Hindlimb muscle (tissue), 1 donor: ENCODE results near the gene RINL. TPM values are rescaled to one million over a fixed set of nuclear protein-coding genes. Genes with fewer than 3 reads are reported as not detected.
A peak's percentile ranks its signal among the peaks of the same experiment; 100 is the strongest.
"Not testable (repeated sequence)": the region's sequence is repeated elsewhere in the genome, so short reads cannot be mapped to it uniquely, and the experiment has no call there.

Experiments
- DNase-seq: peaks from one replicate; pipeline ENCODE4 v3.0.0-alpha.2; 2013
- polyA plus RNA-seq: library from polyadenylated mRNA; unstranded; fragments of 120-200 nt; gene quantifications from one replicate; pipeline ENCODE4 v1.2.1, GENCODE V29; 2013; ENCODE audit not compliant: insufficient read length

The RINL gene
- polyA plus RNA-seq, 1 donor = 9.1 TPM

DNA sequence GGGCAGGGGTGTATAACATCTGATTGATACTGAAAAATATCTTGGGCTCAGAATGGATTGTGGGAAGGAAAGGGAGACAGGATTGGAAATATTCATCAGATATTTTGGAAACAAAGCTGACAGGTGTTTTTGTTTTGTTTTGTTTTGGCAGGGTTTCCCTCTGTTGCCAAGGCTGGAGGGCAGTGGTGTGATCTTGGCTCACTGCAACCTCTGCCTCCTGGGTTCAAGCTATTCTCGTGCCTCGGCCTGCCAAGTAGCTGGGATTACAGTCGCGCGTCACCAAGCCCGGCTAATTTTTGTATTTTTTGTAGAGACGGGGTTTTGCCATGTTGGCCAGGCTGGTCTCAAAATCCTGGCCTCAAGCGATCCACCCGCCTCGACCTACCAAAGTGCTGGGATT is 4.7 kb downstream of the RINL start:
- not testable (repeated sequence) for DNase-seq

DNA sequence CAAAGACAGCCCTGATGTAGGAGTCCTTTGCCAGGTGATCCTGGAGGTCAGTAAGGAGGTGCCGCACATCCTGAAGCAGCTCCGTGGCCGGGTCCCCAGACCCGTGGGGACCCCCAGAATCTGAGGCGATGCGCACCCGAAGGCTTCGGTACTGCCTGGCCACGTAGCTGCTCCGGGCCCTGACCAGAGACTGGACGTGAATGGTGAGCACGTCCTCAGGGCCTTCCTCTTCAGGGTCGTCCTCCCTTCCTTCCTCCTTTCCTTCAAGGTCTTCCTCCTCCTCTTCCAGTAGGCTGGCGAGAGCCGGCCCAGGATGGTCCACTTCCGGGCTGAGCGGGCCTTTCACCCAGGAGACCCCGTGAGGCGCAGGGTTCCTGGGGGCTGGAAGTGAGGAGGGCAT is 7.5 kb downstream of the RINL start:
- DNase-seq = no peak

DNA sequence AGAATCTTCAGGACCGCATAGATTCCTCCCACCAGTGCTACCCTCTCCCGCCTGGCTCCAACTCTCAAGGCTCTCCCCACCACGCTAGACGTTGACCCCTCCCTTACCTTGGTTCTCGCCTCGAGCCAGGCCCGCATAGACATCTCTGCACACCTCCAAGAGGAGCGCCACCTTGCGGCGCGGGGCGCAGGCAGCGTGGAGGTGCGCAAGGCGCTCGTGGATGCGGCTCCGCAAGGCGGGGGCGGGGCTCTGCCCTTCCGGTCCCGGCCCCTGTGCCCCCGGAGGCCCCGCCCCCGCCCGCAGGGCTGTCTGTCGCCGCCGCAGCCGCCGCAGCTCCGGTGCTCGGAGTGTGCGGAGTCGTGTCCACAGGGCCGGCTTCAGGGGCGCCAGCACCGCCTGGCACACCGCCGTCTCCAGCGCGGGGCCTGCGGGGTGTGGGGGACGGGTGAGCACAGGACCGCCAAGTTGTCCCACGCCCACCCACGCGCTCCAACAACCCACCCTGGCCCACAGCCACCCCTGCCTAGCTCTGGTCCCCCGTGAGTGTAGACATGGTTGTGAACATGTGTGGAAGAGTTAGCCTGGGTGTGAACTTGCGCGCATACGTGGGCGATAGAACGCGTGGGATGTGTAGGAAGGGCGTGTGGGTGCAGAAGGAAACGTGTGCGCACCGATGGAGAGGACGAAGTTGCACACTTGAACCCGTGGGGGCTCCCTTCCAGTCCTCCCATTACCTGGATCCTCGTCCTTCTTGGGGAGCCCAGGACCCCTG is 8.1 kb downstream of the RINL start:
- peak; percentile 76 for DNase-seq

DNA sequence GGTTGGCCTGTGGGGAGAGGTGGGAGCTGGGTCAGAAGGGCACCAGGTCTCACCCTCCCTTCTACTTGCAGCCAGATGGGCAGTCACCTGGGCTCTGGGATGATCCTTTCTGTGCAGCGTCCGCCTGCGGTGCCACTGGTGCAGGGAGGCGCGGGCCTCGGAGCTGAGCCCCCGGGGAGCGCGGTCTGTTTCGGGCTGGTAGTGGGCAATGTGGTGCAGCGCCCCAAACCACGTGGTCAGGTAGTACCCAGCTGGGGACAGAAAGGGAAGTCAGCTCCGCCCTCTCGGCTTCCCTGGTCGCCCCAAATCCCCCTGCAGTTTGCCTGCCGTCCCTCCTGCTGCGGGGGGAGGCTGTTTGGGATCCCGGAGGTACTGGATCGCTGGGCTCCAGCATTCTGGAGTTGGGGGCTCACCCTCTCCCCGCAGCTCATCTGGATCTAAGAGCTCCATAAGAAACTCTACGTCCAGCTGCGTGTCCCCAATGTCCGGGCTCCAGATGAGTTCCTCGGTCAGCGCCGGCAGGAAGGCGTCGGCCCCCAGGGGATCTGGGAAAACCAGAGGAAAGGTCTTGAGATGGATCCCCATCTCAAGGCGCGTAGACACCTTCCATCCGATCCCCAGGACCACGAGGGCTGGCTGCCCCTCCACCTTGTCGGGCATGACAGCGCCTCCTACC is 8.8 kb downstream of the RINL start:
- no peak for DNase-seq

DNA sequence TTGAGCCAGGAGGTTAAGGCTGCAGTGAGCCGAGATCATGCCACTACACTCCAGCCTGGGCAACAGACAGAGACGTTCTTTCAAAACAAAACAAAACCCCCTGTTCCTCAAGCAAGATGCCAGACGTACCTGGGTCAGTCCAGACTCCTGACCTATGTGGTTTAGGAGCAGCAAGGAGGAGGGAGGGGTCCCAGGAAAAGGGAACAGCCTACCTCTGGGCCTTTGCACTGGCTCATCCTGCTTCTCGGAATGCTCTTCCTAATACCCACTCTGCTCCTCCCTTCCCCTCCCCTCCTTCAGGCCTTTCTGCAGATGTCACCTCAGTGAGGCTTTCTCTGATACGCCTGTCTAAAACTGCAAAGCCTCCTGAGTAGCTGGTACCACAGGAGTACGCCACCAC is 9.5 kb downstream of the RINL start:
- no peak for DNase-seq

DNA sequence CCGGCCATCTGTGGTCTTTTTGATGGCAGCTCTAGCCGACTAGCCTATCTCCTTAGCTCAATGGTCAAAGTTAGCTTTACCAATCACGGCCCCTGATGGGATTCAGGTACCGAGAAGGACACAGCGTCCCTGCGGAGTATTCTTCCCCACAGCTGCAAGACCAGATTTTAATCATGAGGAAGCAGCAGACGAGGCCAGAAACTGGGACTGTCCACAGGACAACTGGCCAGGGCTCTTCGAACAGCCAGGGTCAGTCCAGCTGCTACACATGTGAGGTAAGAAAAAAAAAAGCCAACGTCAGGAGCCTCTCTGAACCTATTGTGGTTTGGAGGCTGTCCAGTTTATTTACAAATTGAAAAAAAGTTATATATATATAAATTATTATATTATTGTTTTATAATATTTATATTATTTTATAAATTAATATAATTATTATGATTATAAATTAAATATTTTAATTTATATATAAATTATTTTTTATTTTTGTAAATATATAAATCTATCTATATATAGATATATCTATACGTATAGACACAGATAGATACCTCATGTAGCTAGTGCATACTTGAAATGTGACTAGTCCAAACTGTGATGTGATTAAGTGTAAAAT is 10.8 kb downstream of the RINL start:
- no peak for DNase-seq

DNA sequence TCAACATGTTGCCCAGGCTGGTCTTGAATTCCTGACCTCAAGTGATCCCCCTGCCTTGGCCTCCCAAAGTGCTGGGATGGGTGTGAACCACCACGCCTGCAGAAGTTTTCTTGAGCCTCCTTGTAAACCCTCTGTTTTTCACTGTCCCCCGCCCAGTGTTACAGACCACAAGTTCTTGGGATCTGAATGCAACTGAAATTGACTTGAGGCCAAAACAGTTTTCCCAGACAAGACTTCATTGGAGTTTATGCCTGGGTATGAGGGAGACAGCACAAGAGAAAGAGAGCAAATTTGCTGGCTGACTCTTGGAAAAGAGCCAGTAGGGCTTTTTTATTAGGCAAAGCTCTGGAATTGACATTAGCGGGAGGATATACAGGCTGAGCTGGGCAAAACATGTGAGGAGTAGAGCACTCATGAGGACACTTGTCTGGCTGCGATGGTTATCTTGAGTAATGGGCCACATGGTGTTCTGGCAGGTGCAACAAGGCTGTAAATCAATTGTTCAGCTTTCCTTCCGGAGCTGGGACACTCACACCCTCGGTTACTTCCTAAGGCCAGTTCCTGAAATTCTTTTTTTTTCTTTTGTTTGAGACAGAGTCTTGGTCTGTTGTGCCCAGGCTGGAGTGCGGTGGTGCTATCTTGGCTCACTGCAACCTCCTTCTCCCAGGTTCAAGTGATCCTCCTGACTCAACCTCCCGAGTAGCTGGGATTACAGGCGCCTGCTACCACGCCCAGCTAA is 15.6 kb downstream of the RINL start:
- DNase-seq = peak; percentile 85

DNA sequence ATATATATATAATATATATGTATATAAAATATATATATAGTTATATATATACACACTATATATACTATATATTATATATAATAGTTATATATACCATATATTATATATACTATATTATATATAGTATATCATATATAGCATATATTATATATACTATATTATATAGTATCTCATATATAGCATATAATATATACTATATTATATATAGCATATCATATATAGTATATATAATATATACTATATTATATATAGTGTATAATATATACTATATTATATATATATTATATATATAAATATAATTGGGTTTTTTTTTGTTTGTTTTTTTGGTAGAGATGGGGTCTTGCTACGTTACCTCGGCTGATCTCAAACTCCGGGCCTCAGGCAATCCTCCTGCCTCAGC is 16.7 kb downstream of the RINL start:
- no peak for DNase-seq

DNA sequence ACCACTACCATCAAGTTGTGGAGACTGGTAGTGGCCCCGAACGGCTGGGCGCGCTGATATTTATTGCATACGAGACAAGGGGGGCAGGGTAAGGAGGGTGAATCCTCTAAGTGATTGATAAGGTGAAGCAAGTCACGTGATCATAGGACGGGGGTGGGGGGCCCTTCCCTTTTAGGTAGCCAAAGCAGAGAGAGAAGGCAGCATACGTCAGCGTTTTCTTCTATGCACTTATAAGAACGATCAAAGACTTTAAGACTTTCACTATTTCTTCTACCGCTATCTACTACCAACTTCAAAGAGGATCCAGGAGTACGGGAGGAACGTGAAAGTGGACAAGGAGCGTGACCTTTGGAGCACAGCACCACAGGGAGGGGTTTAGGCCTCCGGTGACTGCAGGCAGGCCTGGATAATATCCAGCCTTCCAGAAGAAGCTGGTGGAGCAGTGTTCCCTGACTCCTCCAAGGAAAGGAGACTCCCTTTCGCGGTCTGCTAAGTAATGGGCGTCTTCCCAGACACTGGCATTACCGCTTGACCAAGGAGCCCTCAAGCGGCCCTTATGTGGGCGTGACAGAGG is 18.4 kb downstream of the RINL start:
- DNase-seq = not testable (repeated sequence)

DNA sequence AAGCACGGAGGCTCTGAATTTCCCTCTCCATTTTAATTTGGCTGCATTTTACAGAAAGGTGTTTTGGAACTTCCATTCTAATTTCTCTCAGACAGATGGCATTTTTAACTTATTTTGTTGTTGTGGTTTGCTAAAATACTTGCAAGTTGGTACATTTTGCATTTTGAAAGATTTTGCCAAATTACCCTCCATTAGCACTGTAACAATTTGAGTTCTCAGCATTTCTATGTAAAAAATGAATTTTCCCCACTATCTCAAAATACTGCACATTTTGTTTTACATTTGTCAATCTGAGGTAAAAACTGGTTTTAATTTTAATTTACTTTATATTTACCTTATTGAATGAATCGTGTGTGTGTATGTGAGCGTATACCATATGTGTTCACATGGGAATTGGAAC is 21.3 kb downstream of the RINL start:
- DNase-seq = no peak

DNA sequence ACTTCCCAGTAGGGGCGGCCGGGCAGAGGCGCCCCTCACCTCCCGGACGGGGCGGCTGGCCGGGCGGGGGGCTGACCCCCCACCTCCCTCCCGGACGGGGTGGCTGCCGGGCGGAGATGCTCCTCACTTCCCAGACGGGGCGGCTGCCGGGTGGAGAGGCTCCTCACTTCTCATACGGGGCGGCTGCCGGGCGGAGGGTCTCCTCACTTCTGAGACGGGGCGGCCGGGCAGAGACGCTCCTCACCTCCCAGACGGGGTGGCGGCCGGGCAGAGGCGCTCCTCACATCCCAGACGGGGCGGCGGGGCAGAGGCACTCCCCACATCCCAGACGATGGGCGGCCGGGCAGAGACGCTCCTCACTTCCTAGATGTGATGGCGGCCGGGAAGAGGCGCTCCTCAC is 22.3 kb downstream of the RINL start:
- not testable (repeated sequence) for DNase-seq

DNA sequence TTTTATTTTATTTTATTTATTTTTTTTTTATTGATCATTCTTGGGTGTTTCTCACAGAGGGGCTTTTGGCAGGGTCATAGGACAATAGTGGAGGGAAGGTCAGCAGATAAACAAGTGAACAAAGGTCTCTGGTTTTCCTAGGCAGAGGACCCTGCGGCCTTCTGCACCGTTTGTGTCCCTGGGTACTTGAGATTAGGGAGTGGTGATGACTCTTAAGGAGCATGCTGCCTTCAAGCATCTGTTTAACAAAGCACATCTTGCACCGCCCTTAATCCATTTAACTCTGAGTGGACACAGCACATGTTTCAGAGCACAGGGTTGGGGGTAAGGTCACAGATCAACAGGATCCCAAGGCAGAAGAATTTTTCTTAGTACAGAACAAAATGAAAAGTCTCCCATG is 23.1 kb downstream of the RINL start:
- DNase-seq = not testable (repeated sequence)

DNA sequence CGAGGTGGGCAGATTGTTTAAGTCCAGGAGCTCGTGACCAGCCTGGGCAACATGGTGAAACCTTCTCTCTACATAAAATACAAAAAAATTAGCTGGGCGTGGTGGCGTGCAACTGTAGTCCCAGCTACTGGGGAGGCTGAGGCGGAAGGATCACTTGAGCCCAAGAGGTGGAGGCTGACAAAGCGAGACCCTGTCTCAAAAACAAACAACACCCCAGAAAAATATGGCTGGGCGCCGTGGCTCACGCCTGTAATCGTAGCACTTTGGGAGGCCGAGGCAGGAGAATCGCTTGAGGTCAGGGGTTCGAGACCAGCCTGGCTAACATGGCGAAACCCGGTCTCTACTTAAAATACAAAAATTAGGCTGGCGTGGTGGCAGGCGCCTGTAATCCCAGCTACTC is 24.9 kb downstream of the RINL start:
- DNase-seq = no peak

DNA sequence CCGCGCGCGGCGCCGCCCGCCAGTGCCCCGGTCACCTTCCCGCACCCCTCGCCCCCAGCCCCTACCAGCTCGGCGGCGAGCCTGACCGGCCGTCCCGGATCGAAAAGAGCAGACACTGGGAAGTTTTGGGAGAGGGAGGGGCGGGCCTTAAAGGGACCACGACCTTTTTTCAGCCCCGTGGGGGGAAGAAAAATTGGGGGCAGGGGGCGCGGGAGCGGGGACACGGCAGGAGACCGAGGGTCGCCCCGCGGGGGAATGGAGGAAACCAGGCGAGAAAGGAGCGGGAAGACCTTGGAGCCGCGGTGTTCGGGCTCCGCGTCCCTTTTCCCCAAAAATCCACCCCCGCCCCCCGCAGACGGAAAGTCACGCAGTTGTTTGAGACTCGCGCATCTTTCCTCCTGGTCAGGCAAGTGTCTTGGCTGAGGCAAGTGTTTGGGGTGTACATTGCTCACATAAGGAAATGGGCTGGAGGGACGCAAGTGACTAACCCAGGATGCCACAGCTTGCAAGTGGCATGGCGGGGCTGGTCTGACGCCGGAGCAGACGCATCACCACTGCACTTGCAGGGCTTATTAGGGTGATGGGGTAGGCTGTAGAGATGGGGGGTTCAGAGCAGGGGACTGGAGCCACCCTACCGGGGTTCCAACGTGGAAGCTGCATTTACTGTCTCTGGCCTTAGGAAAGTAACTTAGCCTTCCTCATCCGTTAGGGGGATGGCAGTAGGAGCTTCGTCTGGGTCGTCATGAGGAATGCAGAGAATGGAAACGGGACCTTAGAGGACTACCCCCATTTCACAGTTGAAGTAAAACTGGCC is 25.6 kb downstream of the RINL start:
- DNase-seq = peak; percentile 69

DNA sequence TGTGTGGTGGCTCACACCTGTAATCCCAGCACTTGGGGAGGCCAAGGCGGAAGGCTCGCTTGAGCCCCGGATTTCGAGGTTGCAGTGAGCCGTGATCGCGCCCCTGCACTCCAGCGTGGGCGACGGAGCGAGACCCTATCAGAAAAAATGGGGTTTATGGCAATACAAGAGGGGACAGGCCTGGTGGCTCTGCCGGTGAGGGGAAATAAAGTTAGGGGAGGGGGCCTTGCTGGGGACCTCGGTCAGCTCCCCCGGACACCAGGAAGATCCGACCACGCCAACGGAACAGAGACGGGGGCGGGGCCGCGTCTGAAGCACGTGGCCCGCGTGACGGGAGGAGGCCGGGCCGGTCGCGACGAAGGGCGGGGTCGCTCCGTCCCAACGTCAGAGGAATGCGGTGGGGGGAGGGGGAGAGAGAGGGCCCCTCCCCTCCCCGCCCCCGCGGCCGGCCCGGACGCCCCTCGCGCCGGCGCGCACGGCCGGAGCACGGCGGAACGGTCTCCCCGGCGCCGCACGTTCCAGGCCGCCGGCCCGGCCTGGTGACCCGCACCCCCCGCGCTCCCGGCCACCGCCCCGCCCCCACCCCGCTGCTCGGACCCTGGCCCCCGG is 26.3 kb downstream of the RINL start:
- DNase-seq = peak; percentile 97

DNA sequence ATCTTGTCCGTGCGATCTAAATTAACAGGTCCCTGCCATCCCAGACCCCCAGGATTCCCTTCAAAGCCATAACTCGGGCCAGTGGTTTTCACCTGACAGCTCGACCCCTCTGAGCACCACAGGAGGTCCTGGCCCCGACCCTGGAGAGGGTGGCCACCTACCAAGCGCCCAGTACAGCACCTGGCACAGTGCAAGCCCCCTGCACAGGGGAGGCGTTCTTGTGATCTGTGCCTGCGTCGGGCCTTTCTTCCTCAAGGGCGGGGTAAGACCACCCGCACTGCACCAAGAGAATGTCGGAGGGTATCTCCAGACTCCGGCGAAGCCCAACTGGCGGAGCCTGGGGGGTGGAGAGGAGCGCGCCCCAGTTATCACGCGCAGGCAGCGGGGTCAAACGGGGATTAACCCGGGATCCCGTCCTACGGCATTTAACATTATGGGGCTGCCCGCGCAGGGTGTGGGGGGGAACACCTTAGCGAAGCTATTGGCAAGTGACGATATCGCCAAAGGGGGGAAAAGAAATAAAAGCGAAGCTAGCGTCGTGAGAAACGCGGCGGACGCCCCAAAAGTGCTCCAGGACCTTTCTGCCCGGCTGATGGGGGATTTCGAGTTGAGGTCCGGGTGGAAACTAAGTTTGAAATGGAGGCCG is 27.0 kb downstream of the RINL start:
- DNase-seq = no peak

DNA sequence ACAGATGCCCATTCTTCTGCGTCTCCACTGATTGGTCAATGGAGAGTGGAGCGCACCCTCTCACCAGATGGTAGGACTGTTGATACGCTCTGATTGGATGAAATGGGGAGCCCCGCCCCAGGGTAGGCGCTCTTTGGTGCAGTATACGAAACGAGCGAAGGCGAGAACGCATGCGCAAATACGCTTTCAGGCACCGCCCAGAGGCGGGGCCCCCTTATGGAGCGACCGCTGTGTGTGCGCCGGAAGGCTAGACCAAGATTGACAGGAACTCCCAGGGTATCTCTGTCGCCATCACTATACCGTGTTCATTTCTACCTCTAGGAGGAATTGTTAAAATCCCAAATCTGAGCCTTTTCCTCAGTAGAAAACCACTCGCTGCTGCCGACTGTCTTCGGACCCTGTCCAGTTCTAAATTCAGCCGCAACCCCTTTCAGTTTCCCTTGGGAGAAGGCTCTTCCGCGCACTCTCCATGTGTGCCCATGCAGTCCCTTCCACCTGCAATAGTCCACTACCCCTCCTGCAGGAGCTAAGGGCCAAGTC is 27.6 kb downstream of the RINL start:
- DNase-seq = no peak

DNA sequence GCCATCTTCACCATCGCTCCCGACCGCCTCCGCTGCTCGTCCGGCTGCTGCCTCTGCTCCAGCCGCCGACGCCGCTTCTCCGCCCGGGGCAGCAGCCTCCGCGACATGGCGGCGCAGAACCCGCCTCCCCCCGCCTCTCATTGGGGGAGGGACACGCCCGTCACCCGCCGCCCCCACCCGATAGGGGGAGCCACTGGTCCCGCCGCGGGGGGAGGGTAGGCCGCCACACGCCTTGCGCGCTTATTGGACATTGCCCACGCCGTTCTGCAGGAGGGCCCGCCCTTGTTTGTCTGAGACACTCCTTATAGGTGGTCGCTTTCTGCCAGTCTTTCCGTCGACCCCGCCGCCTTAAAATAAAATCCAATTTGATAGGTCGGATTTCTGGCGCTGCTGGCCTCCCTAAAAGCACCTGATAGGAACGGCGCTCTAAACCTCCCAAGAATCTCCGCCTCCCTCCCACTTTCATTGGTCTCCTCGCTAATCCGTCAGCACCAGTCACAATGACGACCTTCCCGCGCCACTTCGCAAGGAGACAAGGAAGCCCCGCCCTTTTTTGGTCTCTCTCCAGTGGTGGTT is 28.1 kb downstream of the RINL start, which contains the start of gene HNRNPL:
TSS of gene HNRNPL (minus strand) at position 127 of the 576 bp plus-strand sequence. CDS start at position 107, 20 bp downstream.
- peak; percentile 100 for DNase-seq

DNA sequence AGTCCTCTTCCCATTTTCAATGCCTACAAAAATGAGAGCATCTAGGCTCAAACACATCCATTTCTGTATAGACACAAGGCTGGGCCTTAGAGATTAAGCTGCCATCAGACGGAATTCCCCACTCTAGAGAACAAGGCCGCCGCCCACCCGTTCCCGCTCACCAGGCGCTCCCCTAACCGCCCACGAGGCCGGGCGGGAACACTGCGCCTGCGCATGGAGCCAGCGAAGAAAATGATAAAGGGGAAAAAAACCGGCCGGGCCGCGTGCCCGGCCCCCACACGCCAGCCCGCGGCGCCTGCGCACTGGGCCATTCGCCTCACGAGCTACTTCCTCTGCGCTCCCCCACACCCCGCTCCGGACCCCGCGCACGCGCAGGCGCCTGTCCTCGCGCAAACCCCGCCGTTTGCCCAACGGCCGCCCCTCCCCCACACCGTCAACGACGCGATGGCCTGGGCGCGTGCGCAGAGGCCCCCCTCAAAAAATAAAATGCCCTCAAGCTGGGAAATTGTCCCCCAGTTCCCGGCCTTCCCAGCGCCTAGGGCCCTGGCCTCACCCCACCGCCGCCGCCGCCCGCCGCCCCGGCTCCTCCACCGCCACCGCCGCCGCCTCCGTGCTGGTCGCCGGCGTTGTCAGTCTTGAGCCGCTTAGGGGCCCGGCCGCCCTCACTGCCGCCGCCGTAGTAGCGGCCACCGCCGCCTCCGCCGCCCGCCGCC is 28.8 kb downstream of the RINL start:
- DNase-seq = peak; percentile 97
